K562 (cell line): Measurements from ENCODE around the gene SLC16A5. TPM values are rescaled to one million over a fixed set of nuclear protein-coding genes. Genes with fewer than 3 reads are reported as not detected.

Experiments used
- BRD4 ChIP-seq: fragments of 200-600 bp; sonication (generic); IDR thresholded peaks from 2 replicates; pipeline ENCODE4 v1.6.1; 2017; ENCODE audit warnings: inconsistent platforms
- CREBBP ChIP-seq: IDR thresholded peaks from one replicate; pipeline ENCODE4 v1.6.1; 2012; ENCODE audit warnings: low read depth, mild to moderate bottlenecking, control low read depth, inconsistent platforms, low read length
- CREM ChIP-seq: IDR thresholded peaks from 2 replicates; pipeline ENCODE4 v1.6.1; 2014; ENCODE audit warnings: antibody characterized with exemption, low read depth
- DIDO1 ChIP-seq: fragments of 450-650 bp; IDR thresholded peaks from 2 replicates; pipeline ENCODE4 v1.6.1; 2016; ENCODE audit warnings: low read depth, missing biosample characterization, missing genetic modification characterization
- FOXK2 ChIP-seq, 2 experiments: fragments of 450-650 bp; IDR thresholded peaks in 1 of 2; conservative IDR thresholded peaks in 1 of 2; 2 replicates each; pipeline ENCODE4 v1.6.1; 2016; ENCODE audit warnings: low read depth in 2 of 2, mild to moderate bottlenecking in 1 of 2
- HMGN3 ChIP-seq: IDR thresholded peaks from 2 replicates; pipeline ENCODE4 v1.6.1; 2011; ENCODE audit warnings: borderline replicate concordance, low read depth, mild to moderate bottlenecking, mixed read lengths, low read length; ENCODE audit not compliant: insufficient read length; ENCODE audit errors: extremely low read depth
- HNRNPLL ChIP-seq: fragments of 200-400 bp; formaldehyde crosslinking; IDR thresholded peaks from 2 replicates; pipeline ENCODE4 v1.6.1; 2017; ENCODE audit warnings: low read length, low read depth, mild to moderate bottlenecking; ENCODE audit not compliant: poor library complexity, severe bottlenecking
- MAZ ChIP-seq, 2 experiments: fragments of 450-650 bp in 1 of 2; sonication (generic) in 1 of 2; formaldehyde crosslinking; IDR thresholded peaks in 1 of 2; conservative IDR thresholded peaks in 1 of 2; 2 replicates each; pipeline versions ENCODE4 v1.4.0 to v1.5.0; 2020; ENCODE audit warnings: mild to moderate bottlenecking in 1 of 2, missing genetic modification reagents in 1 of 2
- PCBP2 ChIP-seq: fragments of 200-400 bp; formaldehyde crosslinking; IDR thresholded peaks from 2 replicates; pipeline ENCODE4 v1.6.1; 2018; ENCODE audit warnings: low read length, low read depth, mild to moderate bottlenecking, moderate library complexity; ENCODE audit not compliant: poor library complexity, severe bottlenecking
- SMARCA4 ChIP-seq: fragments of 450-650 bp; IDR thresholded peaks from 2 replicates; pipeline ENCODE4 v1.6.1; 2016
- SMC3 ChIP-seq: conservative IDR thresholded peaks from 2 replicates; pipeline ENCODE4 v1.6.1; 2011; ENCODE audit warnings: low read depth, low read length, improper control_type of control experiment; ENCODE audit not compliant: insufficient read depth
- ZBTB1 ChIP-seq: sonication (generic); formaldehyde crosslinking; IDR thresholded peaks from 2 replicates; pipeline ENCODE4 v1.8.1; 2023; ENCODE audit warnings: missing genetic modification reagents, low read depth, mild to moderate bottlenecking, borderline replicate concordance
- ZNF408 ChIP-seq: fragments of 250-450 bp; sonication (Bioruptor Pico); IDR thresholded peaks from 2 replicates; pipeline ENCODE4 v1.4.0; 2020; ENCODE audit warnings: low read depth, mild to moderate bottlenecking, moderate library complexity
- ZNF668 ChIP-seq: fragments of 250-450 bp; sonication (Bioruptor Pico); IDR thresholded peaks from 2 replicates; pipeline ENCODE4 v1.8.0; 2022; ENCODE audit warnings: mild to moderate bottlenecking, inconsistent platforms
- polyA plus RNA-seq, 8 experiments: library from polyadenylated mRNA; depleted of rRNA in 4 of 8; stranded (reverse) in 5 of 8; unstranded in 3 of 8; fragments of >200 nt; fragmentation: Nextera tagmentation in 2 of 8; fragmentation: Illumina TruSeq in 1 of 8; extraction: Ambion mirVana in 2 of 8; extraction: Trizol in 1 of 8; gene quantifications; 2 replicates each; pipeline versions ENCODE4 v1.2.1 to v1.2.3, GENCODE V29; 2011 to 2014; ENCODE audit warnings: inconsistent platforms in 1 of 8, missing spikeins in 1 of 8
- total RNA-seq, 7 experiments: library from RNA; depleted of rRNA in 6 of 7; stranded (reverse); fragments of >200 nt in 6 of 7; fragmentation: Illumina TruSeq in 2 of 7; extraction: Trizol in 2 of 7; gene quantifications; 2 replicates each; pipeline versions ENCODE4 v1.2.1 to v1.2.3, GENCODE V29; 2011 to 2021; ENCODE audit warnings: low replicate concordance in 1 of 7
- TF ChIP-seq, protein P1 (sequence below): sonication (generic); formaldehyde crosslinking; IDR thresholded peaks from 2 replicates; pipeline ENCODE4 v1.4.0; 2020; ENCODE audit warnings: mild to moderate bottlenecking, missing genetic modification reagents
- TF ChIP-seq, protein P2 (sequence below), 3 experiments: IDR thresholded peaks in 2 of 3; conservative IDR thresholded peaks in 1 of 3; 2 replicates each; pipeline ENCODE4 v1.5.1; 2011 to 2012; ENCODE audit warnings: low read length in 3 of 3, mild to moderate bottlenecking in 3 of 3, control low read depth in 2 of 3, improper control_type of control experiment in 1 of 3, inconsistent platforms in 1 of 3, low read depth in 1 of 3, mixed read lengths in 1 of 3, moderate library complexity in 1 of 3; ENCODE audit not compliant: insufficient read depth in 2 of 3
- TF ChIP-seq, protein P3 (sequence below): fragments of 450-650 bp; IDR thresholded peaks from 2 replicates; pipeline ENCODE4 v1.6.1; 2017; ENCODE audit warnings: antibody characterized with exemption, mild to moderate bottlenecking
- TF ChIP-seq, protein P4 (sequence below): fragments of 250-450 bp; sonication (Bioruptor Pico); IDR thresholded peaks from 2 replicates; pipeline ENCODE4 v1.9.0; 2021; ENCODE audit warnings: mild to moderate bottlenecking

The SLC16A5 gene
- total and polyA plus RNA-seq, 9 of the 15 experiments (the other 6 are each of a cell fraction or from before 2014, with no cell fraction given), result 0.06 to 2.6 (median 0.91) TPM

DNA sequence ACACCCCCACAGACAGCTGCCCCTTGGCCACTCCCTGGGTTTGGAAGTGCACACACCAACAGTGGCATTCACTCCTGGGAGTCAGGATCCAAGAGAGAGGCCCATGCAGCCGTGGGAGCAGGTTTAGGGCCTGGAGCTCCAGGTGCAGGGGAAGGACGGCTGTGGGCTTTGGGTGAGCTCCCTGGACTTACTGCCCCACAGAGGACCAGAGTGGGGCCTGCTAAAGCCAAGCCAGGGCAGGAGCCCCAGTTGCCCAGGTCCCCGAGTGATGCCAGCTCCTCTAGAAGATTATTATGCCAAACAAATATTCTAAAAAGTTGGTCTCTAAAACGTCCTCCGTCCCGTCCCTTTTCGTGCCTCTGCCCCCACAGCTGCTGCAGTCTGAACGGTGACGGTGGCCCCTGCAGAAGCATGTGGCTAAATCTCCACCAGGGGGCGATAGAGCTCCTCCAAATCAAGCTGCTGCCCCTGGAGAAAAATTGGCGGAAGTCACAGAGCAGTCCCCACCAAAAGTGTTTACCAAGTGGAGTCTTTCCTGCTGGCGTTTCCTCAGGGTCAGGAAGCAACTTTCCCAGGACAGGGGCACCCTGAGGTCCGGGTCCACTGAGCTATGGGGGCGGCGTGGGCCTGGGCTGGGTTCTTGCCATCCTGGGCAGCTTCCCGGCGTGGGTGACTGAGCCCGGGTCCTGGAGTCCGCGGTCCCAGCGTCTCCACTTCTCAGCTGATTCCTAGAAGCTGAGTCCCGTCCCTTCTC, 26.2 kb downstream of the SLC16A5 start (continued):
- TF ChIP-seq, protein P1, sequence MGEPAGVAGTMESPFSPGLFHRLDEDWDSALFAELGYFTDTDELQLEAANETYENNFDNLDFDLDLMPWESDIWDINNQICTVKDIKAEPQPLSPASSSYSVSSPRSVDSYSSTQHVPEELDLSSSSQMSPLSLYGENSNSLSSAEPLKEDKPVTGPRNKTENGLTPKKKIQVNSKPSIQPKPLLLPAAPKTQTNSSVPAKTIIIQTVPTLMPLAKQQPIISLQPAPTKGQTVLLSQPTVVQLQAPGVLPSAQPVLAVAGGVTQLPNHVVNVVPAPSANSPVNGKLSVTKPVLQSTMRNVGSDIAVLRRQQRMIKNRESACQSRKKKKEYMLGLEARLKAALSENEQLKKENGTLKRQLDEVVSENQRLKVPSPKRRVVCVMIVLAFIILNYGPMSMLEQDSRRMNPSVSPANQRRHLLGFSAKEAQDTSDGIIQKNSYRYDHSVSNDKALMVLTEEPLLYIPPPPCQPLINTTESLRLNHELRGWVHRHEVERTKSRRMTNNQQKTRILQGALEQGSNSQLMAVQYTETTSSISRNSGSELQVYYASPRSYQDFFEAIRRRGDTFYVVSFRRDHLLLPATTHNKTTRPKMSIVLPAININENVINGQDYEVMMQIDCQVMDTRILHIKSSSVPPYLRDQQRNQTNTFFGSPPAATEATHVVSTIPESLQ, result no peak
- TF ChIP-seq ZBTB1 (CRISPR knock-in tag) (no peak), ZNF668 (peak; percentile 37; the same call in 1 of the 2 replicates), DIDO1 (tag) (no peak), HNRNPLL (peak; percentile 44), MAZ (CRISPR knock-in tag; conservative IDR thresholded peaks at IDR 0.05 in 1 of 2, IDR thresholded peaks at IDR 0.05 in 1 of 2) (peak; percentile 24 to 52; a peak in 2 of 4 replicates), SMARCA4 (0 out of 2 replicates have a peak, but pooled peaks have one; percentile 26), BRD4 (no peak), ZNF408 (CRISPR knock-in tag) (no peak), CREM (peak; percentile 60), CREBBP (no peak), SMC3 (peak; percentile 93), FOXK2 (conservative IDR thresholded peaks at IDR 0.05 in 1 of 2, IDR thresholded peaks at IDR 0.05 in 1 of 2; ENCODE audit: low read depth in 2 of 2) (peak; percentile 58 to 68; a peak in 2 of 4 replicates), HMGN3 (no peak), PCBP2 (no peak)
- TF ChIP-seq, protein P2, sequence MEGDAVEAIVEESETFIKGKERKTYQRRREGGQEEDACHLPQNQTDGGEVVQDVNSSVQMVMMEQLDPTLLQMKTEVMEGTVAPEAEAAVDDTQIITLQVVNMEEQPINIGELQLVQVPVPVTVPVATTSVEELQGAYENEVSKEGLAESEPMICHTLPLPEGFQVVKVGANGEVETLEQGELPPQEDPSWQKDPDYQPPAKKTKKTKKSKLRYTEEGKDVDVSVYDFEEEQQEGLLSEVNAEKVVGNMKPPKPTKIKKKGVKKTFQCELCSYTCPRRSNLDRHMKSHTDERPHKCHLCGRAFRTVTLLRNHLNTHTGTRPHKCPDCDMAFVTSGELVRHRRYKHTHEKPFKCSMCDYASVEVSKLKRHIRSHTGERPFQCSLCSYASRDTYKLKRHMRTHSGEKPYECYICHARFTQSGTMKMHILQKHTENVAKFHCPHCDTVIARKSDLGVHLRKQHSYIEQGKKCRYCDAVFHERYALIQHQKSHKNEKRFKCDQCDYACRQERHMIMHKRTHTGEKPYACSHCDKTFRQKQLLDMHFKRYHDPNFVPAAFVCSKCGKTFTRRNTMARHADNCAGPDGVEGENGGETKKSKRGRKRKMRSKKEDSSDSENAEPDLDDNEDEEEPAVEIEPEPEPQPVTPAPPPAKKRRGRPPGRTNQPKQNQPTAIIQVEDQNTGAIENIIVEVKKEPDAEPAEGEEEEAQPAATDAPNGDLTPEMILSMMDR (IDR thresholded peaks at IDR 0.05 in 2 of 3, conservative IDR thresholded peaks at IDR 0.05 in 1 of 3; ENCODE audit: insufficient read depth in 2 of 3, low read depth in 1 of 3, low read length in 3 of 3), result peak; percentile 96
- TF ChIP-seq, protein P3, sequence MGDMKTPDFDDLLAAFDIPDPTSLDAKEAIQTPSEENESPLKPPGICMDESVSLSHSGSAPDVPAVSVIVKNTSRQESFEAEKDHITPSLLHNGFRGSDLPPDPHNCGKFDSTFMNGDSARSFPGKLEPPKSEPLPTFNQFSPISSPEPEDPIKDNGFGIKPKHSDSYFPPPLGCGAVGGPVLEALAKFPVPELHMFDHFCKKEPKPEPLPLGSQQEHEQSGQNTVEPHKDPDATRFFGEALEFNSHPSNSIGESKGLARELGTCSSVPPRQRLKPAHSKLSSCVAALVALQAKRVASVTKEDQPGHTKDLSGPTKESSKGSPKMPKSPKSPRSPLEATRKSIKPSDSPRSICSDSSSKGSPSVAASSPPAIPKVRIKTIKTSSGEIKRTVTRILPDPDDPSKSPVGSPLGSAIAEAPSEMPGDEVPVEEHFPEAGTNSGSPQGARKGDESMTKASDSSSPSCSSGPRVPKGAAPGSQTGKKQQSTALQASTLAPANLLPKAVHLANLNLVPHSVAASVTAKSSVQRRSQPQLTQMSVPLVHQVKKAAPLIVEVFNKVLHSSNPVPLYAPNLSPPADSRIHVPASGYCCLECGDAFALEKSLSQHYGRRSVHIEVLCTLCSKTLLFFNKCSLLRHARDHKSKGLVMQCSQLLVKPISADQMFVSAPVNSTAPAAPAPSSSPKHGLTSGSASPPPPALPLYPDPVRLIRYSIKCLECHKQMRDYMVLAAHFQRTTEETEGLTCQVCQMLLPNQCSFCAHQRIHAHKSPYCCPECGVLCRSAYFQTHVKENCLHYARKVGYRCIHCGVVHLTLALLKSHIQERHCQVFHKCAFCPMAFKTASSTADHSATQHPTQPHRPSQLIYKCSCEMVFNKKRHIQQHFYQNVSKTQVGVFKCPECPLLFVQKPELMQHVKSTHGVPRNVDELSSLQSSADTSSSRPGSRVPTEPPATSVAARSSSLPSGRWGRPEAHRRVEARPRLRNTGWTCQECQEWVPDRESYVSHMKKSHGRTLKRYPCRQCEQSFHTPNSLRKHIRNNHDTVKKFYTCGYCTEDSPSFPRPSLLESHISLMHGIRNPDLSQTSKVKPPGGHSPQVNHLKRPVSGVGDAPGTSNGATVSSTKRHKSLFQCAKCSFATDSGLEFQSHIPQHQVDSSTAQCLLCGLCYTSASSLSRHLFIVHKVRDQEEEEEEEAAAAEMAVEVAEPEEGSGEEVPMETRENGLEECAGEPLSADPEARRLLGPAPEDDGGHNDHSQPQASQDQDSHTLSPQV, result peak; percentile 87
- TF ChIP-seq, protein P4, sequence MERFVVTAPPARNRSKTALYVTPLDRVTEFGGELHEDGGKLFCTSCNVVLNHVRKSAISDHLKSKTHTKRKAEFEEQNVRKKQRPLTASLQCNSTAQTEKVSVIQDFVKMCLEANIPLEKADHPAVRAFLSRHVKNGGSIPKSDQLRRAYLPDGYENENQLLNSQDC (CRISPR knock-in tag), result no peak
